ENCODE measurements around the gene PIP4K2A.
"Not testable (repeated sequence)": the region's sequence is repeated elsewhere in the genome, so short reads cannot be mapped to it uniquely, and the experiment has no call there.

Gene PIP4K2A

DNA sequence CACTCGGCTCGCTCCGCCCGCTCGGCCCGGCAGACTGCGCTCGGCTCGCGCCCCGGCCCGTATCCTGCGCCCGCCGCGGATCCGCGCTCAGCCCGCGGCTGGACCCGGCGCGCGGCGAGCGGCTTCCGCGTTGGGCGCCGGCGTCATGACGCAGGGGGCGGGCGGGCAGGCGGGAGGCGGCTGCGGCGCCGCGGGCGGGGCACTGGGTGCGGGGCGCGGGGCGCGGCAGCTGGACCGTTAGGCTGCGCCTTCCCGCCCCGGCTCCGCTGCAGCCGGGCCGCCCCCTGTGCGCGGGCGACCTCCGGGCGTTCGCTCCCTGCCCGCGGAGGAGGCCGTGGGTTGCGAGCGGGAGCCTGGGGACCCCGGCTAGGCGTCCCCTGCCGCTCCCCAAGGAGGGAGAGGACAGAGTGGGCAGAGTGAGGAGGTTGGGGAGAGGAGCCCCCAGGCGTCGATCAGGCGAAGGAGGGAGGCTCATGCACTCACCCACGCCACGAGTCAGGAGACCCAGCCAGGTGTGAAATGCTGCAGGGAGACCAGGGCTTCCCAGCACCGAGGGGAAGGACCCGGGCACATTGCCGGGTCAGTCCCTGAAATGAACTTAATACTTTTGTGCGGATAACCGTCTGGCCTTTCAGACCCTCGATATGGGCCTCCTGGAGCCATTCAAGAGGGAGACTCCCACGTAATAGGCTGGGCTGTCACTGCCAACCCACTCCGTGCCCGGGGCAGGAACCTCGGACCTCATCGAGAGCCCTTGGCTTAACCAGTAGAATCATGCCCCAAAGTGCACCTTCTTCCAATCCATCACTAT is at the start of gene PIP4K2A:
Gene PIP4K2A (minus strand): TSS at position 100 of the 811 bp plus-strand sequence. CDS start 252 bp downstream, outside the sequence.
- DNase-seq, result peak; percentile 63 to 80

- no peak for DNase-seq
These were observed 47.3 kb upstream of the PIP4K2A start for GRCh38 chr10:22761569-22762220.

- DNase-seq, result no peak
These were observed 45.6 kb upstream of the PIP4K2A start for GRCh38 chr10:22760025-22760424.

DNA sequence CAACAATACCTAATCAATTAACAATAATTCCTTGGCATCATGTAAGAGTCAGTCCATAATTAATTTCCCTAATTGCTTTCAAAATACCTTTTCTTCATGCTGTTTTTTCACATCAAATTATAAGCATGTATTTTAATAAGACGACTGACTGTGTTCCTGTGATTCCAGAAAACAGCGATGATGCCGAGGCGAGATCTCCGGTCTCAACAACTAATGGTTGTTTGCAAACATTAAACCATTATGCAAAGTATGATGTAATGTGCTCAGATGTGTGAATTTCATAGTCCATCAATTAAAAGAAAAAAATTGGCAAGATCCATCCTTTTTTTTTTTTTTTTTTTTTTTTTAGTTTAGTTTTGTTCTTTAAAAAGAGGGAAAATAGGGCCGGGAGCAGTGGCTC is 44.5 kb upstream of the PIP4K2A start:
- DNase-seq, result no peak

- no peak for DNase-seq
These were observed 39.9 kb upstream of the PIP4K2A start for GRCh38 chr10:22754296-22754695.

DNA sequence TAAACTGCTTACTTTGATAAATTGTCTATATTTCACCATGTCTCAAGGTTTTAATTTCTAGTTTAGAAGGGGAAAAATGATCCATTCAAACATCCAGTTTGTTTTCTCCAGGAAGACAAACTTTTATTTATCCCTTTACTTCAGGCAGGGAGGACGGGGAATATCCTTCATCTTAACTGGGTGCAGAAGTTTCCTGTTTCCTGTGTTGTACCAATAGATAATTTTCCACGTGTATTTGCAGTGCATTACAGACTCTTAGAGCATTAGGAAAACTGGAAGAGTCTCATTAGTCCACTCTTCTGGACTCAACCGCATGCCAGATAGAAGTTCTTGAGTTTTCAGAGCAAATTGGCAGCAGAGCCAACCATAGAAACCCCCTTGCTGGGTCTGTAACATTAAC is 39.4 kb upstream of the PIP4K2A start:
- no peak for DNase-seq

- no peak for DNase-seq
These were observed 38.0 kb upstream of the PIP4K2A start for GRCh38 chr10:22752272-22752889.

DNA sequence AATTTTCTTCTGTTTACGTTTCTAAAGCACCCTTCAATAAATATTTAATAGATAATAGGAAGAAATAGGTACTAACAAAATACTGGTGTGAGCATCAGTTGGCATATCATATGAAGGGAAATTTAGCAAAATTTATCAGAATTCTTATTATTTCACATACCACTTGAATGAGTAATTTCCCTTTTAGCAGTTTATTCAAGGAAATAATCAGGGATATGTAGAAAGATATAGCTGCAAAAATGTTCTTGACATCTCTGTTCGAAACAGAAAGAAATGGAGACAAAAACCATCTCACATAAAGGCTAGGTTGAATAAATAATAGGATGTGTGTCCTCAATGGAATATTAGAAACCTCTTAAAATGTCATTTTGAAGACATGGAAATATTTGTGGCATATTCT is 35.8 kb upstream of the PIP4K2A start:
- DNase-seq, result no peak

- not testable (repeated sequence) for DNase-seq
These were observed 30.5 kb upstream of the PIP4K2A start for GRCh38 chr10:22744858-22745257.

DNA sequence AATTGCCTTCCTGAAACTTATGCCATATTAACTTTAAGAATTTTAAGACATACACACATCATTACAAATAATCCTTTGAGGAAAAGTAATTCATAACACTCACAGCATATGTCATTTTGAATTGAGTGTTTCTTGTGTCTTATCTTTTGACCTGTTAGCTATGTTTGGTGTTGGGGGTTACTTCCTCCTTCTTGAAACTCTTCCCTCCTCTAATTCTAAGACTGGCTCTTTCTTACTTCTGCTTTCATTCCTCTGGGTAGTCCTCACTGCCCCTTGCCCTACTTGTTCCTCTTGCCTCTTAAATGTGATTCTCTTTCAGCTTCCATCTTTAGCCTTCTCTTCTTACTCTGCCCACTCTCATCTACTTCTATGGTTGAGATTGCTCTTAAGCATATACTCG is 28.3 kb upstream of the PIP4K2A start:
- no peak for DNase-seq

- DNase-seq, result not testable (repeated sequence)
These were observed 27.3 kb upstream of the PIP4K2A start for GRCh38 chr10:22741631-22742030.

- no peak for DNase-seq
These were observed 25.8 kb upstream of the PIP4K2A start for GRCh38 chr10:22740180-22740579.

GRCh38 chr10:22737587-22737986 is 23.2 kb upstream of the PIP4K2A start:
- DNase-seq, result no peak

DNA sequence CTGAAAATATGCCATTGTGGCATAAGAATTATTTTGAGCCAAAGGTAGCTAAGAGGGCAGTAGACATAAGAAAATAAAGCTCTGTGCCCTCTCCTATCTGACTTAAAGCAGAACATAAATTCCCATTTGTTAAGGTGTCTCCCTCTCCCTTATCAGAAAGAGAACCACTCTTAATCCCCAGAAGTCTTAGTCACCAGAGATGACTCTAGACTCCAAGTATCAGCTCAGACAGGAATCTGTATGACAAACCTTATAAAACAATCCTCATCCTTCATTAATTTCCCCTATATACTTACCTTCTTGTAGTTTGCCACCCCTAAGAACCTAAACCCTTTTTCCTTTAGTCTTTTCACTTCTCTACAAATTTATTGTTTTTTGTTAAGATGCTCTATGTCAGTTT is 21.8 kb upstream of the PIP4K2A start:
- no peak for DNase-seq

DNA sequence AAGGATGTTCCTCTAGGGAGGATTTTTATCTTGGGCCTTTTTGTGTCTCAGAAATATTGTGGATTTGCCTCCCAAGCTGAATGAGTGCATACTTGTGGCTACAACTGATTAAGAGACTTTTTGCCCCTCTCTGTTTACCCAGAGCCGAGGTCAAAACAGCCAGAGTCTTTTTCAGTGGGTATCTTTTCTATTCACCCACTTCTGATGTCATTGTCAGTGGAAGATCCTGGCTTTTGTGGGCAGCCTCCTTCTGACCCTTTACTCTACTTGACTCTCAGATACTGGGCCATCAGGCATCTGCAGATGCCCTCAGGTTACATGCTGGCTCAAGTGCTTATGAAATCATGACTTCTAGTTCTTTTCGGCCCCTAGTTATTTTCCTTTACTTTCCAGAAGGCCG is 19.6 kb upstream of the PIP4K2A start:
- DNase-seq, result no peak

- DNase-seq, result no peak
These were observed 13.3 kb upstream of the PIP4K2A start for GRCh38 chr10:22727663-22728062.

- DNase-seq, result no peak
These were observed 12.7 kb upstream of the PIP4K2A start for GRCh38 chr10:22727112-22727511.

- no peak for DNase-seq
These were observed 10.4 kb upstream of the PIP4K2A start for GRCh38 chr10:22724773-22725172.

DNA sequence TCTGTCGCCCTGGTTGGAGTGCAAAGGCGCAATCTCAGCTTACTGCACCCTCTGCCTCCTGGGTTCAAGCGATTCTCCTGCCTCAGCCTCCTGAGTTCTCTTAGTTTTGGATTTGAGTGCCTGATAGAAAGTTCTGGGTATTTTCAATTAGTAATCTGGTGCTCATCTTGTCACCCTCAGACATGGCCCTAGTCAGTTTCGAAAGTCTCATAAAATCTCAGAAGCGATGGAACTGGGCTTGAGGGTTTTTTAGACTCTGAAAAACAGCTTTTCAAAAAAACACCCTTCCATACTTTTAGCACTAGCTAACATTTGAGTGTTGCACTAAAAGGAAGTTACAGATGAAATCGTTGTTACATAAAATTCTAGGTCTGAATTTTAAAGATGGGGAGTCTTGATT is 9.4 kb upstream of the PIP4K2A start:
- no peak for DNase-seq

- no peak for DNase-seq
These were observed 9.0 kb upstream of the PIP4K2A start for GRCh38 chr10:22723343-22723779.

DNA sequence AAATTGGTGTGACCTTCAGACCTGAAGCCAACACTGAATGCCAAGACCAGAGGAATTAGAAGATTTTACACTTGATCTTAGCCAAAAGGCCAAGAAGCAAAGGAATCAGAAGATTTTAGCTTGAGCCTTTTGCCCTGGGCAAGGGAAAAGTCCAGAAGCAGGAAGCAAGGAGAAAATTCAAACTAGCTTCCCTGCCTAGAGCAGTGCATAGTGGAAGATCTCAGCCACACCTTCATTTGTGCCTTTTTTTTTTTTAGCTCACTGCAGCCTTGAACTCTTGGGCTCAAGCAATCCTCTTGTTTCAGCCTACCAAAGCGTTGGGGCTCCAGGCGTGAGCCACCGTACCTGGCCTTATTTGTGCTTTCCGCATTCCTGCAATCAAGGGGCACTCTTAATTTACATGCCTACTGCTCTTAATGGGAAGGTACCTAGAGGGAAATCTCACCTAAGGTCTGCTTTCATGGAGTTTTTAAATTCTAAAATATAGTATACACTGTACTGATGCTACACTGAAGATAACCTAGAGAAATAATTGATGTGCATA is 8.3 kb upstream of the PIP4K2A start:
- no peak for DNase-seq

GRCh38 chr10:22720667-22721066 is 6.3 kb upstream of the PIP4K2A start:
- DNase-seq, result no peak

GRCh38 chr10:22719406-22720042 is 5.1 kb upstream of the PIP4K2A start:
- no peak for DNase-seq

Data from stimulated activated CD4-positive, alpha-beta T cell treated with anti-CD3 and anti-CD28 coated beads, Interleukin-4, amount 100 ng/mL, for 4 hours (primary cell).